Keratinocyte (primary cell): ENCODE results near the gene ELMOD1.
"Not testable (repeated sequence)": the region's sequence is repeated elsewhere in the genome, so short reads cannot be mapped to it uniquely, and the experiment has no call there.

Experiments
- EZH2 ChIP-seq: IDR thresholded peaks from one replicate; pipeline ENCODE4 v1.6.1; 2012; ENCODE audit warnings: inconsistent platforms, mild to moderate bottlenecking, low read length, moderate library complexity
- TF ChIP-seq, protein P1 (sequence below), 3 experiments: IDR thresholded peaks in 1 of 3; conservative IDR thresholded peaks in 1 of 3; optimal IDR thresholded peaks in 1 of 3; 2 replicates in 2 of 3; 3 replicates in 1 of 3; pipeline versions ENCODE3 to v1.5.1; 2011; ENCODE audit warnings: low read length in 3 of 3, mild to moderate bottlenecking in 3 of 3, moderate library complexity in 2 of 3, control low read depth in 1 of 3, inconsistent platforms in 1 of 3; ENCODE audit not compliant: insufficient read depth in 2 of 3; ENCODE audit errors: extremely low read depth in 1 of 3

GRCh38 chr11:107576497-107577345 is 14.2 kb upstream of the ELMOD1 start:
- TF ChIP-seq, protein P1, sequence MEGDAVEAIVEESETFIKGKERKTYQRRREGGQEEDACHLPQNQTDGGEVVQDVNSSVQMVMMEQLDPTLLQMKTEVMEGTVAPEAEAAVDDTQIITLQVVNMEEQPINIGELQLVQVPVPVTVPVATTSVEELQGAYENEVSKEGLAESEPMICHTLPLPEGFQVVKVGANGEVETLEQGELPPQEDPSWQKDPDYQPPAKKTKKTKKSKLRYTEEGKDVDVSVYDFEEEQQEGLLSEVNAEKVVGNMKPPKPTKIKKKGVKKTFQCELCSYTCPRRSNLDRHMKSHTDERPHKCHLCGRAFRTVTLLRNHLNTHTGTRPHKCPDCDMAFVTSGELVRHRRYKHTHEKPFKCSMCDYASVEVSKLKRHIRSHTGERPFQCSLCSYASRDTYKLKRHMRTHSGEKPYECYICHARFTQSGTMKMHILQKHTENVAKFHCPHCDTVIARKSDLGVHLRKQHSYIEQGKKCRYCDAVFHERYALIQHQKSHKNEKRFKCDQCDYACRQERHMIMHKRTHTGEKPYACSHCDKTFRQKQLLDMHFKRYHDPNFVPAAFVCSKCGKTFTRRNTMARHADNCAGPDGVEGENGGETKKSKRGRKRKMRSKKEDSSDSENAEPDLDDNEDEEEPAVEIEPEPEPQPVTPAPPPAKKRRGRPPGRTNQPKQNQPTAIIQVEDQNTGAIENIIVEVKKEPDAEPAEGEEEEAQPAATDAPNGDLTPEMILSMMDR (optimal IDR thresholded peaks at IDR 0.05 in 1 of 3, IDR thresholded peaks at IDR 0.05 in 1 of 3, conservative IDR thresholded peaks at IDR 0.05 in 1 of 3; ENCODE audit: extremely low read depth in 1 of 3, insufficient read depth in 2 of 3, low read length in 3 of 3) = peak; percentile 45 to 57 (median 56)
- not testable (repeated sequence) for TF ChIP-seq EZH2
